Activated CD4-positive, alpha-beta T cell treated with anti-CD3 and anti-CD28 coated beads, Interleukin-2, amount 10 ng/mL, durations not matched to agents 24 days and 14 days (primary cell): Measurements from ENCODE around the gene ZNF253. TPM values are rescaled to one million over a fixed set of nuclear protein-coding genes. Genes with fewer than 3 reads are reported as not detected.
"Not testable (repeated sequence)": the region's sequence is repeated elsewhere in the genome, so short reads cannot be mapped to it uniquely, and the experiment has no call there.

Source experiments
- DNase-seq: peaks from one replicate; pipeline ENCODE4 v3.0.0; 2022
- H3K27ac Mint-ChIP-seq: one replicate; pipeline ENCODE4 v1.8.0; 2022; ENCODE audit warnings: mild to moderate bottlenecking, mixed read lengths
- H3K27me3 Mint-ChIP-seq: one replicate; pipeline ENCODE4 v1.8.0; 2022; ENCODE audit warnings: mixed read lengths
- H3K36me3 Mint-ChIP-seq: one replicate; pipeline ENCODE4 v1.8.0; 2022; ENCODE audit warnings: low read depth, mild to moderate bottlenecking, mixed read lengths
- H3K4me1 Mint-ChIP-seq: one replicate; pipeline ENCODE4 v1.8.0; 2021; ENCODE audit warnings: mixed read lengths
- H3K4me3 Mint-ChIP-seq: one replicate; pipeline ENCODE4 v1.8.0; 2022; ENCODE audit warnings: mild to moderate bottlenecking, moderate library complexity, mixed read lengths
- H3K9me3 Mint-ChIP-seq: one replicate; pipeline ENCODE4 v1.8.0; 2021; ENCODE audit warnings: mixed read lengths
- intact Hi-C: fragments of 100-400 bp; cut with micrococcal nuclease; formaldehyde crosslinking; loops from one replicate; pipeline ENCODE4 v1.15.1; 2023
- total RNA-seq: library from RNA; stranded (reverse); gene quantifications from 2 replicates; pipeline ENCODE4 v1.2.3, GENCODE V29; 2022

ZNF253 gene
- 8.0 and 9.4 TPM in 2 replicates for total RNA-seq

DNA sequence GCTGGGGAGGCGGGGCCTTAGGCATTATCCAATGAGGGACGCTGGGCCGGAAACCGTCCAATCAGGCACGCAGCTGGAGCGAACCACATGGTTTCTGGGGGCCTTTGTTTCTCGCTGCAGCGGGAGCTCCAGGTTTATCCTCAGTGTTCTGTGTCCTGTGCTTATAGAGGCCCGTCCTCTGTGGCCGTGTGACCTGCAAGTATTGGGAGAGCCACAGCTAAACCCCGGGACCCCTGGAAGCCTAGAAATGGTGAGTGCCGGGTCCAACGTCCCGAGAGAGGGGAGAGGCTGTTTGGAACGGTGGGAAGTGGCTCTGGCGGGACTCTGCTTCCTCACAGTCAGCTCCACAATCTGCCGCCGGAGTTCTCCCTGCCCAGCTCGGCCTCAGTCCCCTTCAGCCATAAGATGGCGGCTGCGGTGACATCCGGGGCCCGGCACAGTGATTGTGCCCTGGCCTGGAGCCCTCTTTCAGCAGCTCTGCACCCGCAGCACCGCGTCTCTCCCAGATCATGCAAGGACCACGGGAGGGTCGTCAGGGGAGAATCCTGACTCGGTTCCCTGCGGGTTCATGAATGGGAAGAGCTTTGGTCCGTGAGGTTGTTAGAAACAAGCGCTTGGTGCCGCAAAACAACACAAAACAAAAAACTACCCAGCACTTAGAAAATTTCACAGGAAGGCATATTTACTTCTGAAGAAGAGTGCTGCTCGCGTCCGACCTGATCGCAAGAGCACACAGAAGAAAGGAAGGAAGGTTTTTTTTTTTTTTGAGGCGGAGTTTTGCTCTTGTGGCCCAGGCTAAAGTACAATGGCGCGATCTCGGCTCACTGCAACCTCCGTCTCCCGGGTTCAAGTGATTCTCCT is at the start of gene ZNF253:
Gene ZNF253 (plus strand): TSS at position 133 of the 861 bp plus-strand sequence. CDS start 115 bp downstream, at position 248.
- Mint-ChIP-seq H3K27ac (peak within 1 kb of the TSS; percentile 100), H3K36me3 (peaks cover 36% of the 10 kb centered on the region), H3K4me1 (peaks cover 22% of the 10 kb centered on the region), H3K4me3 (peak within 1 kb of the TSS; percentile 100), H3K9me3 (peaks cover 18% of the 10 kb centered on the region), H3K27me3 (no peaks in the 10 kb centered on the region)
- intact Hi-C loops: loop anchor here (1.0 to 5.0 kb wide), 6 partner anchors 35 to 269 kb away; partner anchors contain the start of genes ZNF101, ZNF506 and ZNF682
- peak; percentile 97 for DNase-seq

DNA sequence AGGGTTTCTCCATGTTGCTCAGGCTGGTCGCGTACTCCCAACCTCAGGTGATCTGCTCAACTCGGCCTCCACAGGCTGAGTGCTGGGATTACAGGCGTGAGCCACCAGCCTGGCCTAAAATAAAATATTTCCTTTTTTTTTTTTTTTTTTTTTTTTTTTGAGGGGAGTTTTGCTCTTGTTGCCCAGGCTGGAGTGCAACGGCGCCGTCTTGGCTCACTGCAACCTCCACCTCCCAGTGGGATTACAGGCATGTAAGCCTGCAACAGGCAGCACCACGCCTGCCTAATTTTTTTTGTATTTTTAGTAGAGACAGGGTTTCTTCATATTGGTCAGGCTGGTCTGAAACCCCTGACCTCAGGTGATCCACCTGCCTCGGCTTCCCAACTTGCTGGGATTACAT is 49.0 kb upstream of the ZNF253 start:
- H3K9me3 Mint-ChIP-seq: peaks cover 14% of the 10 kb centered on the region
- H3K27ac Mint-ChIP-seq: peak overlapping the region; percentile 86
- no peaks in the 10 kb centered on the region for H3K27me3 Mint-ChIP-seq
- DNase-seq: no peak
- peak overlapping the region; percentile 60 for H3K4me3 Mint-ChIP-seq
- H3K4me1 Mint-ChIP-seq: peaks cover 10% of the 10 kb centered on the region
- intact Hi-C loops: no loop called here
- peaks cover 87% of the 10 kb centered on the region for H3K36me3 Mint-ChIP-seq

DNA sequence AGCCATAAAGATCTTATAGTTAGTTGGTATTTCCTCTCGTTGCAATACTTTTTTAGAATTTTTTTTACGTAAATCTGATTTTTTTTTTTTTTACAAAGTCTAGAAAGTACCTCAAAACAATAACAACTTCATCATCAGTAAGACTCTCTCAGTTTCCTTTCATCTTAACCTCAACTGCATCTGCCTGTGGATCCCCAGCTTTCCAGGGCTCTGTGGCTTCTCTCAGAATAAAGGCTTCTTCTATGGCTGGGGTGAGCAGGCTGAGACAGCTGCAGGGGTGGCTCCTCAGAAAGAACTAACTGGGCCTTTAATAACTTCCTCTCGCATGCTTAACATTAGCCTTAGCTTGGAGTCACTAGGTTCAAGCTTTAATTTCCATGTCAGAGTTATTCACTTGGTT is 48.3 kb upstream of the ZNF253 start:
- H3K27me3 Mint-ChIP-seq: no peaks in the 10 kb centered on the region
- H3K27ac Mint-ChIP-seq: peak overlapping the region; percentile 86
- intact Hi-C loops: no loop called here
- peaks cover 13% of the 10 kb centered on the region for H3K9me3 Mint-ChIP-seq
- DNase-seq: peak; percentile 84
- peaks cover 81% of the 10 kb centered on the region for H3K36me3 Mint-ChIP-seq
- H3K4me3 Mint-ChIP-seq: peak overlapping the region; percentile 60
- peaks cover 12% of the 10 kb centered on the region for H3K4me1 Mint-ChIP-seq

DNA sequence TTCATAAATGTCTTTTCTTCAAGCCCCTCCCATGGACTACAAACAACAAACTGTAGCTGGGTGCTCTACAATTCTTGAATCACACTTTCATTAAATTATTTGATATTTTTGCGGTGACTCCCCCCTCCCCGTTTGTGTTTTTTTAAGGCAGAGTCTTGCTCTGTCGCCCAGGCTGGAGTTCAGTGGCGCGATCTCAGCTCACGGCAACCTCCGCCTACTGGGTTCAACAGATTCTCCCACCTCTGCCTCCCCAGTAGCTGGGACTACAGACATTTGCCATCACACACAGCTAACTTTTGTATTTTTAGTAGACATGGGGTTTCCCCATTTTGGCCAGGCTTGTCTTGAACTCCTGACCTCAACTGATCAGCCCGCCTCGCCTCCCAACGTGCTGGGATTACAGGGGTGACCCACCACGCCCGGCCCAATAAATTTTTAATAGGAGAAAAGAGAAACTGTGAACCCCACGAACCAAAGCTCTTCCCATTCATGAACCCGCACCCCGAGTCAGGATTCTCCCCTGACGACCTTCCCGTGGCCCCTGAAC is 44.8 kb upstream of the ZNF253 start:
- H3K36me3 Mint-ChIP-seq: peaks cover 52% of the 10 kb centered on the region
- no peaks in the 10 kb centered on the region for H3K27me3 Mint-ChIP-seq

DNA sequence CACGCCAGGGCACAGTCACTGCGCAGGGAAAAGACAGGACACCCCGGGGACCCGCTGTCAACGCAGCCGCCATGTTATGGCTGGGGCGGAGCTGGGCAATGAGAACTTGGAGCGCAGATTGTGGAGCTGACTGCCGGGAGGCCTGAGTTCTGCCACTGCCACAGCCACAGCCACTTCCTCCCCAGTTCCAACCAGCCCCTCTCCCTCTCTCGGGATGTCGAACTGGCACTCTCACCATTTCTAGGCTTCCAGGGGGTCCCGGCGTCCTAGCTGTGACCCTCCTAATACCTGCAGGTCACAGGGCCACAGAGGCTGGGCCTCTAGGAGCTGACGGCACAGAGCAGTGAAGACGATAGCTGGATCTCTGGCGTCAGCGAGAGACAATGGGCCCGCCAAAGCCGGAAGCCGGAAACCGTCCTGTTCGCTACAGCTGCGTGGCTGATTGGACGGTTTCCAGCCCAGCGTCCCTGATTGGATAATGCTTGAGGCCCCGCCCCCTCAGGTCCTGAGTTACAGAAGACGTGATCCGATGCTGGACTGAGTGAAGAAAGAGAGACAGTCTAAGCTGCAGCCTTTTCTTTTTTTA is 44.2 kb upstream of the ZNF253 start, which contains the start of gene ZNF506:
Gene ZNF506 (minus strand): TSS at position 385 of the 586 bp plus-strand sequence. CDS start 147 bp downstream, at position 238.
- peak within 1 kb of the TSS; percentile 98 for H3K4me3 Mint-ChIP-seq
- peak within 1 kb of the TSS; percentile 99 for H3K27ac Mint-ChIP-seq
- H3K4me1 Mint-ChIP-seq: peaks cover 12% of the 10 kb centered on the region
- H3K27me3 Mint-ChIP-seq: no peaks in the 10 kb centered on the region
- DNase-seq: peak; percentile 97
- H3K36me3 Mint-ChIP-seq: peaks cover 47% of the 10 kb centered on the region
- H3K9me3 Mint-ChIP-seq: peaks cover 16% of the 10 kb centered on the region
- intact Hi-C loops: loop anchor here (1.0 kb wide), 4 partner anchors 45 to 153 kb away; partner anchors contain the start of genes ZNF101 and ZNF14

More for the DNA sequence above, 44.8 kb upstream of the ZNF253 start:
- Mint-ChIP-seq H3K4me3 (peak overlapping the region; percentile 98), H3K27ac (peak overlapping the region; percentile 99), H3K9me3 (peaks cover 13% of the 10 kb centered on the region), H3K4me1 (peaks cover 12% of the 10 kb centered on the region)
- intact Hi-C loops: loop anchor here (1.0 kb wide), 4 partner anchors 45 to 153 kb away; partner anchors contain the start of genes ZNF101 and ZNF14
- no peak for DNase-seq

DNA sequence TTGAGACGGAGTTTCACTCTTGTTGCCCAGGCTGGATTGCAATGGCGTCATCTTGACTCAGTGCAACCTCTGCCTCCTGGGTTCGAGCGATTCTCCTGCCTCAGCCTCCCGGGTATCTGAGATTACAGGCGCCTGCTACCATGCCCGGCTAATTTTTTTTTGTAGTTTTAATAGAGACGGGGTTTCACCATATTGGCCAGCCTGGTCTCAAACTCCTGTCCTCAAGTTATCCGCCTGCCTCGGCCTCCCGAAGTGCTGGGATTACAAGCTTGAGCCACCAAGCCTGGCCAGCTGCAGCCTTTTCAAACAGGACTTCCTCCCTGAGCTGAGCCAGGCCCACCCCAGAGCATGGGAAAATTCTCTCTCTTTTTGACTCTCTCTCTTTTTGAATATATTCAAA is 43.7 kb upstream of the ZNF253 start:
- DNase-seq, H3K27me3 Mint-ChIP-seq: not testable (repeated sequence)
- Mint-ChIP-seq H3K9me3 (peaks cover 17% of the 10 kb centered on the region), H3K36me3 (peaks cover 44% of the 10 kb centered on the region), H3K4me3 (peak overlapping the region; percentile 98), H3K27ac (peak overlapping the region; percentile 84), H3K4me1 (peaks cover 11% of the 10 kb centered on the region)
- intact Hi-C loops: loop anchor here (1.0 kb wide), 4 partner anchors 44 to 154 kb away; partner anchors contain the start of genes ZNF101 and ZNF14

DNA sequence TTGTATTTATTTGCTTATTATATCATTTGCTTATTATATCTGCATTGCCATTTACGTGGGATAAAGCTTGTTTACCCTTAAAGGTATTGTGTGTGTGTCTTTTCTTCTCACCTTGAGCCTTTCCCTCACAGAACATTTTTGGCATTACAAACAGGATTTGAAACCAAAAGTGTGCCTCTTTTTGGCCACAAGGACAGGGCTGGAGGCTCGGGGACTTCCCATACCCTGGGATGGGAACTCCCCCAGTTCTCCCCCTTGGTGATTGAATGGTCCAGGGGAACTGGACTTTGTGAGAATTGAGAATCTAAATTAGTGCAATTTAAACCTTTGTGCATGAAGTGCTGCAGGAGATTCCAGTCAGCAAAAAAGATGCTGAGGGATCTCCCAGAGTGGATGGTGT is 41.8 kb upstream of the ZNF253 start:
- Mint-ChIP-seq H3K9me3 (peaks cover 20% of the 10 kb centered on the region), H3K36me3 (peaks cover 31% of the 10 kb centered on the region), H3K4me3 (no peak overlapping the region), H3K4me1 (peaks cover 9% of the 10 kb centered on the region), H3K27me3 (no peaks in the 10 kb centered on the region), H3K27ac (no peak overlapping the region)
- no peak for DNase-seq
- intact Hi-C loops: no loop called here

DNA sequence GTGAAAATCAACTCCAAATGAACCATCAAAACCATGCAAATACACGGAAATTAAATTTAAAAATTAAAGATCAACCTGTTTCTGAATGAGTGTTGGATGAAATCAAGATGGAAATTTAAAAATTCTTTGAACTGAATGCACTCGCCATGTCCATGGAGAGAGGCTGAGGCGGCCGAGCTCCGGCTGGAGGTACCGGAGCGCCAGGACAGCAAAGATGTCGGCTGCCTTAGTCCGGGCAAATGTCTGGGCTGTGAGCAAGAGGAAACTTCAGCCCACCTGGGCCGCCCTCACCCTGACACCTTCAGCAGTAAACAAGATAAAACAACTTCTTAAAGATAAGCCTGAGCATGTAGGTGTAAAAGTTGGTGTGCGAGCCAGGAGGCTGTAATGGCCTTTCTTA is 38.8 kb upstream of the ZNF253 start:
- no peak for DNase-seq
- H3K36me3 Mint-ChIP-seq: peaks cover 13% of the 10 kb centered on the region
- no peak overlapping the region for H3K4me3 Mint-ChIP-seq
- intact Hi-C loops: no loop called here
- peaks cover 2% of the 10 kb centered on the region for H3K4me1 Mint-ChIP-seq
- H3K27ac Mint-ChIP-seq: no peak overlapping the region
- no peaks in the 10 kb centered on the region for H3K27me3 Mint-ChIP-seq
- H3K9me3 Mint-ChIP-seq: peaks cover 22% of the 10 kb centered on the region

DNA sequence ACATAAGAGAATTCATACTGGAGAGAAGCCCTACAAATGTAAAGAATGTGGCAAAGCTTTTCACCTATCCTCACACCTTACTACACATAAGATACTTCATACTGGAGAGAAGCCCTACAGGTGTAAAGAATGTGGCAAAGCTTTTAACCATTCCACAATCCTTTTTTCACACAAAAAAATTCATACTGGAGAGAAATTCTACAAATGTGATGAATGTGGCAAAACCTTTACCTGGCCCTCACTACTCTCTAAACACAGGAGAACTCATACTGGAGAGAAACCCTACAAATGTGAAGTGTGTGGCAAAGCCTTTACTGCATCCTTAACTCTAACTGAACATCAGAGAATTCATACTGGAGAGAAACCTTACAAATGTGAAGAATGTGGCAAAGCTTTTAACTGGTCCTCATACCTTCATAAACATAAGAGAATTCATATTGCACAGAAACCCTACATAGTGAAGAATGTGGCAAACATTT is 30.1 kb upstream of the ZNF253 start:
- no peak overlapping the region for H3K4me3 Mint-ChIP-seq
- no peaks in the 10 kb centered on the region for H3K4me1 Mint-ChIP-seq
- peaks cover 20% of the 10 kb centered on the region for H3K9me3 Mint-ChIP-seq
- H3K27ac Mint-ChIP-seq: no peak overlapping the region
- no peaks in the 10 kb centered on the region for H3K27me3 Mint-ChIP-seq
- intact Hi-C loops: no loop called here
- no peak for DNase-seq
- H3K36me3 Mint-ChIP-seq: peaks cover 14% of the 10 kb centered on the region

DNA sequence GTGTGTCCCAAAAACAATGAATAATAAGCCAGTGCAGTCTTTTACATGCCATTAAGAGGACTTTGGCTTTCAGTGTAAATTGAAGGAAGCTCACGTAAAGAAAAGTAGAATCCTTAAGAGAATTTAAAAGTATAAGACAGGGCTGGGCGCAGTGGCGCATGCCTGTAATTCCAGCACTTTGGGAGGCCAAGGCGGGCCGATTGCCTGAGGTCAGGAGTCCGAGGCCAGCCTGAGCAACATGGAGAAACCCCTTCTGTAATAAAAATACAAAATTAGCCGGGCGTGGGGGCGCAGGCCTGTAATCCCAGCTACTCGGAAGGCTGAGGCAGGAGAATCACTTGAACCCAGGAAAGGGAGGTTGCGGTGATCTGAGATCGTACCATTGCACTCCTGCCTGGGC is 17.9 kb upstream of the ZNF253 start:
- H3K36me3 Mint-ChIP-seq: peaks cover 2% of the 10 kb centered on the region

DNA sequence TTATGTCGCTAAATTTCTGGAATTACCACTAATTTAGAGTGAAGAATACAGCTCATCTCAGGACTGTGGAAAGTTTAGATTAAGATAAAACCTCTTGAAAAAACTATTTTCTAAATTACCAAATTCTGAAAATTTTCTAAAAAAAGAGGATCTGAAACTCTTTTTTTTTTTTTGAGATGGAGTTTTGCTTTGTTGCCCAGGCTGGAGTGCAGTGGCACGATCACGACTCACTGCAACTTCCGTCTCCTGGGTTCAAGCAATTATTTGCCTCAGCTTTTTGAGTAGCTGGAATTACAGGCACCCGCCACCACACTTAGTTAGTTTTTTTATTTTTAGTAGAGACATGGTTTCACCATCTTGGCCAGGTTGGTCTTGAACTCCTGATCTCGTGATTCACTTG is 16.6 kb upstream of the ZNF253 start:
- intact Hi-C loops: no loop called here
- no peaks in the 10 kb centered on the region for H3K4me1 Mint-ChIP-seq
- peaks cover 8% of the 10 kb centered on the region for H3K9me3 Mint-ChIP-seq
- H3K36me3 Mint-ChIP-seq: peaks cover 2% of the 10 kb centered on the region
- no peak overlapping the region for H3K4me3 Mint-ChIP-seq
- no peak for DNase-seq
- no peaks in the 10 kb centered on the region for H3K27me3 Mint-ChIP-seq
- no peak overlapping the region for H3K27ac Mint-ChIP-seq

More for the DNA sequence above, 17.9 kb upstream of the ZNF253 start:
- intact Hi-C loops: no loop called here
- Mint-ChIP-seq H3K9me3 (peaks cover 8% of the 10 kb centered on the region), H3K4me1 (no peaks in the 10 kb centered on the region), H3K27ac (no peak overlapping the region), H3K27me3 (no peaks in the 10 kb centered on the region), H3K4me3 (no peak overlapping the region)
- no peak for DNase-seq

DNA sequence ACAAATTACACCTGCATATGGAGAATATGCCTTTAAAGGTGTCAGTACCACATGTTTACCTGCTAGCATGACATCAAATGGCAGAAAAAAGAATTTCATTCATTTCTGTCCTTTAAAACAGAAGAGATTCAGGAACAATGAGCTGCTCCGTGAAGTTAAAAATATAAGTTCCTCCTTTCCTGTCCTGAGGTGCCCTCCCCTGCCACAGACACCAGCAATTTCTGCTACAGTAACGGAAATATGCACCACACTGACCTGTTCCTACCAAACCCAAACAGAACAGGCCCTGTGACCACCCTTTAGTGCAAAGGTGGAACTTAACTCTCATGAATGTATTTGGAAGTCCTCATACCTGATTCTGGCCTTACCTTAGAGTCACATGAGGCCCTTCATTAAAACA is 13.9 kb upstream of the ZNF253 start:
- DNase-seq, H3K27me3 Mint-ChIP-seq, H3K27ac Mint-ChIP-seq, intact Hi-C loops, H3K36me3 Mint-ChIP-seq, H3K4me1 Mint-ChIP-seq, H3K4me3 Mint-ChIP-seq: not testable (repeated sequence)
- H3K9me3 Mint-ChIP-seq: peaks cover 12% of the 10 kb centered on the region

DNA sequence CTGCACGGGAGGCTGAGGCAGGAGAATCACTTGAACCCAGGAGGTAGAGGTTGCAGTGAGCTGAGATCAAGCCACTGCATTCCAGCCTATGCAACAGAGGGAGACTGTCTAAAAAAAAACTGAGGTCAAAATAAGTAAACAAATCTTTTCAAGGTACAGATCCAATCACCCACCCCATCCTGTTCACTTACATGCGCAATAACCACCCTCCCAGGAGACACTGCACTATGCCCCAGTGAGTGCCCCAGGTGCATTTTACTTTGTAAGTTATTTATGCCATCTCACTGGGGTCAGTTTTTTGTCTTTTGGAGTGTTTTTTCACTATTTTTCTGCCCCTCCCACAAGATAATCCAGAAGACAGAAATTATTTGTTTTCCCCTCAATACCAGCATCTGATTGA is 6.9 kb upstream of the ZNF253 start:
- peaks cover 1% of the 10 kb centered on the region for H3K4me1 Mint-ChIP-seq
- intact Hi-C loops: no loop called here
- no peak overlapping the region for H3K27ac Mint-ChIP-seq
- H3K9me3 Mint-ChIP-seq: peaks cover 45% of the 10 kb centered on the region
- H3K4me3 Mint-ChIP-seq: no peak overlapping the region
- no peaks in the 10 kb centered on the region for H3K27me3 Mint-ChIP-seq
- DNase-seq: no peak
- H3K36me3 Mint-ChIP-seq: peaks cover 18% of the 10 kb centered on the region
